Hepatocyte (in vitro differentiated cells): ENCODE data around the gene NPM1. TPM values are rescaled to one million over a fixed set of nuclear protein-coding genes. Genes with fewer than 3 reads are reported as not detected.
A peak's percentile ranks its signal among the peaks of the same experiment; 100 is the strongest.

Experiments used
- DNase-seq: peaks from one replicate; pipeline ENCODE4 v3.0.0-alpha.2; 2016; ENCODE audit warnings: low spot score
- H2AFZ ChIP-seq: fragments of 200-600 bp; sonication (generic); 2 replicates; pipeline ENCODE4 v1.6.0; 2016; ENCODE audit warnings: antibody characterized with exemption, mild to moderate bottlenecking
- H3K27ac ChIP-seq: fragments of 200-600 bp; sonication (generic); 2 replicates; pipeline ENCODE4 v1.5.1; 2016; ENCODE audit warnings: mild to moderate bottlenecking
- H3K27me3 ChIP-seq: fragments of 200-600 bp; sonication (generic); 2 replicates; pipeline ENCODE4 v1.6.1; 2016
- H3K36me3 ChIP-seq: fragments of 200-600 bp; sonication (generic); replicated peaks from 2 replicates; pipeline ENCODE4 v1.5.1; 2016; ENCODE audit warnings: low read depth; ENCODE audit not compliant: insufficient read depth
- H3K4me1 ChIP-seq: fragments of 200-600 bp; sonication (generic); 2 replicates; pipeline ENCODE4 v1.5.1; 2016; ENCODE audit warnings: mild to moderate bottlenecking, moderate library complexity; ENCODE audit not compliant: insufficient read depth
- H3K4me2 ChIP-seq: fragments of 200-600 bp; sonication (generic); 2 replicates; pipeline ENCODE4 v1.6.0; 2016
- H3K4me3 ChIP-seq: fragments of 200-600 bp; sonication (generic); 2 replicates; pipeline ENCODE4 v1.5.1; 2016; ENCODE audit warnings: mild to moderate bottlenecking
- H3K79me2 ChIP-seq: fragments of 200-600 bp; sonication (generic); 2 replicates; pipeline ENCODE4 v1.6.0; 2017; ENCODE audit warnings: mild to moderate bottlenecking
- H3K9me2 ChIP-seq: fragments of 200-600 bp; sonication (generic); replicated peaks from 2 replicates; pipeline ENCODE4 v1.6.0; 2017; ENCODE audit warnings: mild to moderate bottlenecking; ENCODE audit not compliant: insufficient read depth
- H3K9me3 ChIP-seq: fragments of 200-600 bp; sonication (generic); 2 replicates; pipeline ENCODE4 v1.5.1; 2016; ENCODE audit warnings: low read depth, mild to moderate bottlenecking
- H4K20me1 ChIP-seq: fragments of 200-600 bp; sonication (generic); 2 replicates; pipeline ENCODE4 v1.6.0; 2016; ENCODE audit warnings: mild to moderate bottlenecking; ENCODE audit not compliant: insufficient read depth, poor library complexity, severe bottlenecking
- EZH2 ChIP-seq: fragments of 200-600 bp; sonication (generic); IDR thresholded peaks from 2 replicates; pipeline ENCODE4 v1.6.1; 2016; ENCODE audit warnings: antibody characterized with exemption, mild to moderate bottlenecking, borderline replicate concordance
- EZH2phosphoT487 ChIP-seq: fragments of 200-600 bp; sonication (generic); IDR thresholded peaks from one replicate; pipeline ENCODE4 v1.6.1; 2018; ENCODE audit warnings: antibody characterized with exemption, mild to moderate bottlenecking, low read depth, moderate library complexity; ENCODE audit not compliant: unreplicated experiment, severe bottlenecking
- WGBS: methylation state at CpG from one replicate; pipeline ENCODE4 v1.1.6; 2016; ENCODE audit warnings: low lambda C conversion rate; ENCODE audit errors: missing lambda C conversion rate; 5-methylcytosine and 5-hydroxymethylcytosine counted together
- polyA plus RNA-seq: library from polyadenylated mRNA; unstranded; fragments of >200 nt; fragmentation: Nextera tagmentation; extraction: Ambion mirVana; gene quantifications from 2 replicates; pipeline ENCODE4 v1.2.1, GENCODE V29; 2016
- total RNA-seq: library from RNA; depleted of rRNA; stranded (reverse); fragments of >200 nt; gene quantifications from 2 replicates; pipeline ENCODE4 v1.2.3, GENCODE V29; 2014
- TF ChIP-seq, protein P1 (sequence below): fragments of 200-600 bp; sonication (generic); IDR thresholded peaks from 2 replicates; pipeline ENCODE4 v1.5.1; 2016; ENCODE audit warnings: antibody characterized with exemption, mild to moderate bottlenecking; ENCODE audit not compliant: poor library complexity

NPM1 gene, protein sequence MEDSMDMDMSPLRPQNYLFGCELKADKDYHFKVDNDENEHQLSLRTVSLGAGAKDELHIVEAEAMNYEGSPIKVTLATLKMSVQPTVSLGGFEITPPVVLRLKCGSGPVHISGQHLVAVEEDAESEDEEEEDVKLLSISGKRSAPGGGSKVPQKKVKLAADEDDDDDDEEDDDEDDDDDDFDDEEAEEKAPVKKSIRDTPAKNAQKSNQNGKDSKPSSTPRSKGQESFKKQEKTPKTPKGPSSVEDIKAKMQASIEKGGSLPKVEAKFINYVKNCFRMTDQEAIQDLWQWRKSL
- total RNA-seq: 1,088 and 1,095 TPM in 2 replicates
- 373 and 443 TPM in 2 replicates for polyA plus RNA-seq

GRCh38 chr5:171387345-171387969, at the start of gene NPM1:
Gene NPM1, plus strand, starts transcription at chr5:171387849. Its CDS starts 100 bp downstream, at chr5:171387949.
- Histone ChIP-seq H2AFZ (peak within 1 kb of the TSS; percentile 75), H3K9me2 (no peaks in the 10 kb centered on the region), H3K79me2 (peaks cover 46% of the 10 kb centered on the region), H4K20me1 (peaks cover 44% of the 10 kb centered on the region), H3K27ac (peak within 1 kb of the TSS; percentile 94), H3K4me1 (peaks cover 26% of the 10 kb centered on the region), H3K4me3 (peak within 1 kb of the TSS; percentile 54), H3K4me2 (peak within 1 kb of the TSS; percentile 88), H3K36me3 (peaks cover 3% of the 10 kb centered on the region), H3K9me3 (no peaks in the 10 kb centered on the region), H3K27me3 (no peaks in the 10 kb centered on the region)
- TF ChIP-seq, protein P1, sequence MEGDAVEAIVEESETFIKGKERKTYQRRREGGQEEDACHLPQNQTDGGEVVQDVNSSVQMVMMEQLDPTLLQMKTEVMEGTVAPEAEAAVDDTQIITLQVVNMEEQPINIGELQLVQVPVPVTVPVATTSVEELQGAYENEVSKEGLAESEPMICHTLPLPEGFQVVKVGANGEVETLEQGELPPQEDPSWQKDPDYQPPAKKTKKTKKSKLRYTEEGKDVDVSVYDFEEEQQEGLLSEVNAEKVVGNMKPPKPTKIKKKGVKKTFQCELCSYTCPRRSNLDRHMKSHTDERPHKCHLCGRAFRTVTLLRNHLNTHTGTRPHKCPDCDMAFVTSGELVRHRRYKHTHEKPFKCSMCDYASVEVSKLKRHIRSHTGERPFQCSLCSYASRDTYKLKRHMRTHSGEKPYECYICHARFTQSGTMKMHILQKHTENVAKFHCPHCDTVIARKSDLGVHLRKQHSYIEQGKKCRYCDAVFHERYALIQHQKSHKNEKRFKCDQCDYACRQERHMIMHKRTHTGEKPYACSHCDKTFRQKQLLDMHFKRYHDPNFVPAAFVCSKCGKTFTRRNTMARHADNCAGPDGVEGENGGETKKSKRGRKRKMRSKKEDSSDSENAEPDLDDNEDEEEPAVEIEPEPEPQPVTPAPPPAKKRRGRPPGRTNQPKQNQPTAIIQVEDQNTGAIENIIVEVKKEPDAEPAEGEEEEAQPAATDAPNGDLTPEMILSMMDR: no peak
- peak; percentile 100 for DNase-seq
- under 1% methylated on average over 41 of the region's 56 CpGs for WGBS

DNA sequence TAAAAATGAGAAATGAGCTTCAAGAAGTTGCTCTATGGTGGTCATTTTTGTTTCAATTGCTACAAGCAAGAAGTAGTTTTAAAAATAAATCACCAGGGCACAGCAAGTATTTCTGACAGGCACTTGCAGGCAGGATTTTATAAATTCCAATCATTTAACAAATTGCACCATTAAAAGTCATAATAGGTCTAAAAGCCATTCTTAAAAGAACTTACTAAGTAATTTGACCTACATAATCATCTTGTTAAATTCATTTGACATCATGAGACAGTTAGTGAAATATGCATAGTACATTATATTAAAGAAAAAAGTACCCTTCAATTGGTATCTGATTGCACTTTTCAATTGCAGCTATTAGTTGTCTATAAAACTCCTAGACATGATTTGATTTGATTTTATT, 47.6 kb upstream of the NPM1 start:
- no peak overlapping the region for H2AFZ ChIP-seq
- no peaks in the 10 kb centered on the region for H3K9me2 ChIP-seq
- no peak overlapping the region for H3K27ac ChIP-seq
- no peaks in the 10 kb centered on the region for H3K79me2 ChIP-seq
- DNase-seq: no peak
- no peaks in the 10 kb centered on the region for H3K4me1 ChIP-seq
- H3K27me3 ChIP-seq: peaks cover 8% of the 10 kb centered on the region
- TF ChIP-seq EZH2 (no peak), EZH2phosphoT487 (no peak)
- TF ChIP-seq, protein P1: no peak
- H3K9me3 ChIP-seq: no peaks in the 10 kb centered on the region
- peak overlapping the region; percentile 34 for H3K4me2 ChIP-seq
- no peak overlapping the region for H3K4me3 ChIP-seq
- H4K20me1 ChIP-seq: no peaks in the 10 kb centered on the region
- H3K36me3 ChIP-seq: no peaks in the 10 kb centered on the region

DNA sequence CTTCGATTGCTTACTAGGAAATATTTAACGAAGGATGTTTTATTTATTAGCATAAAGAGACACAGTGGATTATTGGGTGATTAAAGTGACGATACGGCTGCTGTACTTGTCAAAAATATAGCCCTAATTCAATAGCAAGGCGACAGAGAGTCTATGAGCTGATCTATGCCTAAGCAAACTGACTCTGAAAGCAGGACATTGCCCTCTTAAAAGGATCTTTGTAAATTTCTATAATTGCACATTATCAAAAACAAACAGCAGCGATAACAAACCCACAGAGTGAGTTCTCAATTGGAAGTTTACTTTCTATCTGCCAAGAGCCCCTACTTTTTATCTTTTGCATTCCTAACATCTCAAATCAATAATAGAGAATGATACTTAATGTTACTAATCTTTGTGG, 47.2 kb upstream of the NPM1 start:
- WGBS: 46% methylated on average over 6 of the region's 6 CpGs
- Histone ChIP-seq H3K36me3 (no peaks in the 10 kb centered on the region), H4K20me1 (no peaks in the 10 kb centered on the region), H3K4me1 (no peaks in the 10 kb centered on the region), H3K4me3 (no peak overlapping the region), H3K9me3 (no peaks in the 10 kb centered on the region), H3K79me2 (no peaks in the 10 kb centered on the region), H3K9me2 (no peaks in the 10 kb centered on the region), H3K27me3 (peaks cover 8% of the 10 kb centered on the region), H3K4me2 (peak overlapping the region; percentile 34), H2AFZ (no peak overlapping the region), H3K27ac (no peak overlapping the region)
- no peak for DNase-seq
- no peak for TF ChIP-seq EZH2phosphoT487
- TF ChIP-seq EZH2: no peak
- TF ChIP-seq, protein P1: no peak
